ENCODE measurements around the gene AKR1A1. TPM values are rescaled to one million over a fixed set of nuclear protein-coding genes. Genes with fewer than 3 reads are reported as not detected.

The AKR1A1 gene
- total and polyA plus RNA-seq, 12 donors = 38.0 to 91.8 (median 46.6) TPM

DNA sequence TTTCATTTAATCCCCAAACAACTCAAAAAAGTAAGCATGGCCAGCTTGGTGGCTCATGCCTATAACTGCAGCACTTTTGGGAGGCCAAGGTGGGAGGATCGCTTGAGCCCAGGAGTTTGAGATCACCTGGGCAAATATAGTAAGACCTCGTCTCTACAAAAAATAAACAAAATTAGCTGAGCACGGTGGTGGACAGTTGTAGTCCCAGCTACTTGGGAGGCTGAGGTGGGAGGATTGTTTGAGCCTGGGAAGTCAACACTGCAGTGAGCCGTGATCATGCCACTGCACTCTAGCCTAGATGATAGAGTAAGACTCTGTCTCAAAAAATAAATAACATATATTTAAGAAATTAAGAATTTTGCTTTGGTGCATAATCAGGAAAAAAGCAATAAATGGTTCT, 6.1 kb upstream of the AKR1A1 start:
- DNase-seq = no peak
- no peak for ATAC-seq
- 88 to 92% methylated on average over 4 of the region's 4 CpGs for WGBS, 2 donors
- no peaks in the 10 kb centered on the region for H3K9me3 ChIP-seq
- no peaks in the 10 kb centered on the region for H3K36me3 ChIP-seq
- H3K27ac ChIP-seq = peak overlapping the region in 1 of 10 donors; percentile 35
- no peak overlapping the region for H3K4me3 ChIP-seq
- no peaks in the 10 kb centered on the region for H3K27me3 ChIP-seq
- intact Hi-C loops (cut with DNase I) = no loop called here
- TF ChIP-seq CTCF (IDR thresholded peaks at IDR 0.05) = no peak
- H3K4me1 ChIP-seq = peaks cover 0 to 44% (median 6%) of the 10 kb centered on the region in 9 donors

DNA sequence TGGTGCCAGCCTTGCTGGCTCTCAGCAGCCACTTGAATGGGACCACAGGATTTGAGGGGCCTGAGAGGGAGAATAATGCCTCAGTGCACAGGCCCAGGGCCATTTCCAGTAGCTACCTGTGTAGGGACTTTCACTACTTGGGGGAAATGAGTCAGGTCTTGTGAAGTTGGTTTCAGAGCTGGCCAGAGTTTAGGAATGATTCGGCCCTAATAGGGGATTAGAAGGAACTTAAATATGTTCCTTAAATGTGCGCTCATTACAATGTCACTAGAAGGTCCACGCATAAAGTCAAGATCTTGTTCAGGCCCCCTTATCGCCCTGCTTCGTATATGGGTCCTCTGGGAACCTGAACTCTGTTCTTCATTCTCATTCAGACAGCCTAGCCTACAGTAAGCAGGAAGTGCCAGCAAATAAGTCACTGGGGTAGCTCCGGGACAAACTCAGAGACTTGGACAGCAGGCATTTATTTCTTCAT, 5.6 kb upstream of the AKR1A1 start:
- no peaks in the 10 kb centered on the region for H3K36me3 ChIP-seq
- 62 to 79% methylated on average over 6 of the region's 6 CpGs for WGBS, 2 donors
- H3K27me3 ChIP-seq = no peaks in the 10 kb centered on the region
- peaks cover 0 to 46% (median 7%) of the 10 kb centered on the region in 9 donors for H3K4me1 ChIP-seq
- no peak overlapping the region for H3K4me3 ChIP-seq
- ATAC-seq = no peak
- intact Hi-C loops (cut with DNase I) = no loop called here
- no peaks in the 10 kb centered on the region for H3K9me3 ChIP-seq
- no peak for TF ChIP-seq CTCF (IDR thresholded peaks at IDR 0.05)
- peak overlapping the region in 1 of 10 donors; percentile 35 for H3K27ac ChIP-seq
- DNase-seq = no peak

DNA sequence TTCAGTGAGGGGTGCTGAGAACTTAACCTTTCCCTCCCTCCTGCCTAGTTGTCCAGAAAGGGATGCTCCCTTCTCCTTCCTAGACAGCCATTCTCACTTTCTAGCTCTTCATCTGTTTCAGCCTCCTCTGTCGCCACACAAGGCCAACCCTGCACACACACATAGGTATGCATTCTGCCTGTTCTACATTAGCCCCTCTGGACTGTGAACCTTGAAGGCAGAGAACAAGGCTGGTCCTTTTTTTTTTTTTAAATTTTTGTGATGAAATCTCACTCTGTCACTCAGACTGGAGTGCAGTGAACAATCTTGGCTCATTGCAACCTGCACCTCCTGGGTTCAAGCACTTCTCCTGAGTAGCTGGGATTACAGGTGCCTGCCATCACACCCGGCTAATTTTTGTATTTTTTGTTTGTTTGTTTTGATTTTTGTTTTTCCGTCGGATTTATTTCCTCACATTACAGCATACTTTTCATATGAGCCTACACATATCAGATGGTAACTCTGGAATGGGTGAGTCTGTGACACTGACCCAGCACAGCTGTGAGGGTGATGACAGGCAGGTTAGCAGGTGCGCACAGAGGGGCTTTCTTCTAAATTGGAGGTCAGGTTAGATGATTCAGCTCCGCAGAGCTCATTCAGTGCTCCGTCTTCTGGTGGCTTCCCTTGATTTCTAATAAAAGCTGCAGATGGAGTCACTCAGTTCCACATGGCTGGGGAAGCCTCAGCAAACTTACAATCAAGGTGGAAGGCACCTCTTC, 4.9 kb upstream of the AKR1A1 start:
- H3K27me3 ChIP-seq = no peaks in the 10 kb centered on the region
- H3K36me3 ChIP-seq = no peaks in the 10 kb centered on the region
- H3K4me3 ChIP-seq = no peak overlapping the region
- intact Hi-C loops (cut with DNase I) = no loop called here
- H3K4me1 ChIP-seq = peaks cover 0 to 50% (median 10%) of the 10 kb centered on the region in 9 donors
- WGBS, 2 donors = 85 to 86% methylated on average over 7 of the region's 7 CpGs
- ATAC-seq (no peak), DNase-seq (no peak)
- TF ChIP-seq CTCF (IDR thresholded peaks at IDR 0.05) = no peak
- peak overlapping the region in 1 of 10 donors; percentile 35 for H3K27ac ChIP-seq
- no peaks in the 10 kb centered on the region for H3K9me3 ChIP-seq

DNA sequence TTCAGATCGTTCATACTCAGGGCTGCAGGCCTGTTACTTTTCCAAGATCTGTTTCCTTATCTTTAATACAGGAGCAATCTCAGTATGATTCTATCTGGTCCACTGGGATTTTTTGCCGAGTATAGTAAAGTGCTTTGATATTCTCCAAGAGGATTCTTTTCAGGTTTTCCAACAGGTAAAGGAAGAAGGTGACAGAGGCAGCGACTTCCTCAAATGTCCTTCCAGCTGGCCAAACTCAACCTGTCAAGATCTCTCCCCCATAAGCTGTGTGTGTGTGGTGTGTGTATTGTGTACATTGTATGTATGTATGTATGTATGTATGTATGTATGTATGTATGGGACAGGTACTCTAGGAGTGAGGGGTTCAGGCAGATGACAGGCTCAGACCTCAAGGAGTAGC, 1.1 kb downstream of the AKR1A1 start:
- no peaks in the 10 kb centered on the region for H3K27me3 ChIP-seq
- WGBS, 2 donors = 23 to 28% methylated on average over 3 of the region's 3 CpGs
- H3K36me3 ChIP-seq = peaks cover 0 to 40% (median 0%) of the 10 kb centered on the region in 9 donors
- peak overlapping the region in 5 of 10 donors; percentile 83 to 91 (median 86) for H3K27ac ChIP-seq
- intact Hi-C loops (cut with DNase I) = loop anchor here in 2 of 10 donors (2.0 kb wide), 2 partner anchors 29 to 31 kb away; partner anchors contain the start of gene PRDX1 (in 1 of the 2)
- H3K9me3 ChIP-seq = no peaks in the 10 kb centered on the region
- ATAC-seq (no peak), DNase-seq (no peak)
- H3K4me1 ChIP-seq = peaks cover 0 to 26% (median 20%) of the 10 kb centered on the region in 9 donors
- TF ChIP-seq CTCF (IDR thresholded peaks at IDR 0.05) = no peak
- H3K4me3 ChIP-seq = peak overlapping the region in 9 of 10 donors; percentile 50 to 87 (median 66)

All from heart right ventricle (tissue), 16 donors.